ENCODE results near the gene CNTN2. TPM values are rescaled to one million over a fixed set of nuclear protein-coding genes. Genes with fewer than 3 reads are reported as not detected.

CNTN2 gene
- polyA plus RNA-seq, 1 donor (not counting 4 experiments of a cell fraction or from before 2014, with no cell fraction given), result not detected

- H3K79me2 ChIP-seq (ENCODE audit: control insufficient read depth, insufficient read depth, low read length), result no peaks in the 10 kb centered on the region
- no peak for FAIRE-seq
- TF ChIP-seq CTCF (optimal IDR thresholded peaks at IDR 0.05 in 1 of 3, IDR thresholded peaks at IDR 0.05 in 1 of 3, conservative IDR thresholded peaks at IDR 0.05 in 1 of 3; ENCODE audit: extremely low read depth in 1 of 3, insufficient read depth in 2 of 3, low read length in 3 of 3) (no peak), EZH2 (IDR thresholded peaks at IDR 0.05; ENCODE audit: low read length) (no peak)
- H3K9me1 ChIP-seq (ENCODE audit: control insufficient read depth, extremely low read depth, insufficient read depth, low read length), result no peaks in the 10 kb centered on the region
- no peaks in the 10 kb centered on the region for H3K9me3 ChIP-seq (ENCODE audit: control insufficient read depth, low read depth, low read length)
- no peak overlapping the region for H2AFZ ChIP-seq (ENCODE audit: control insufficient read depth, low read length)
- no peaks in the 10 kb centered on the region for H3K4me1 ChIP-seq (ENCODE audit: control insufficient read depth, extremely low read depth, insufficient read depth, low read length)
- no peaks in the 10 kb centered on the region for H4K20me1 ChIP-seq (ENCODE audit: control insufficient read depth, extremely low read depth, insufficient read depth, low read length)
- H3K4me3 ChIP-seq (ENCODE audit: control insufficient read depth in 2 of 3, extremely low read depth in 1 of 3, insufficient read depth in 2 of 3, low read depth in 1 of 3, low read length in 3 of 3), result no peak overlapping the region
- H3K36me3 ChIP-seq (ENCODE audit: control insufficient read depth in 2 of 2, extremely low read depth in 1 of 2, insufficient read depth in 2 of 2, low read length in 2 of 2), result peaks cover 18% of the 10 kb centered on the region in 2 experiments
- no peak overlapping the region for H3K4me2 ChIP-seq (ENCODE audit: control insufficient read depth, extremely low read depth, insufficient read depth, low read depth, low read length)
- no peak overlapping the region for H3K9ac ChIP-seq (ENCODE audit: control insufficient read depth, extremely low read depth, insufficient read depth, low read length)
- no peaks in the 10 kb centered on the region for H3K27me3 ChIP-seq (ENCODE audit: control insufficient read depth, extremely low read depth, insufficient read depth, low read length)
- no peak overlapping the region for H3K27ac ChIP-seq (ENCODE audit: control insufficient read depth, insufficient read depth, low read length)
- DNase-seq (ENCODE audit: low read depth, low spot score), result no peak
- dilution Hi-C loops (cut with MboI; ENCODE audit: extremely low pct_ligation_motif_present, low sequenced_read_pairs), result no loop called here
Observed at GRCh38 chr1:205091043-205091740, 48.2 kb downstream of the CNTN2 start.

DNA sequence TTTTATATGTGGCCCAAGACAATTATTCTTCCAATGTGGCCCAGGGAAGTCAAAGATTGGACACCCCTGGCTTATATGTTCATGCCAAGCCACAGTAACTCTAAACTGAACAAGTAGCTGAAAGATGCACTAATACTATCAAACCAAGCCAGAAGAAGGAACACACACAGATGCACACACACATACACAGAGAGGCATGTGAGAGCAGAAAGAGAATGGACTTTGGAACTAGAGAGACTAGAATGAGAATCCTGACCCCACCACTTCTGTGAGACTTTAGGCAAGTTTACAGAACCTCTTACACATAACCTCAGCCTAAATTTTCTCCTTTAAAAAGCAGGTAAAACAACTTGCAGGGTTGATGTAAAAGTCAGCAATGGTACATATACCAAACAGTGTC is 52.4 kb downstream of the CNTN2 start:
- H3K27ac ChIP-seq (ENCODE audit: control insufficient read depth, insufficient read depth, low read length), result no peak overlapping the region
- no peak for TF ChIP-seq EZH2 (IDR thresholded peaks at IDR 0.05; ENCODE audit: low read length)
- TF ChIP-seq CTCF (optimal IDR thresholded peaks at IDR 0.05 in 1 of 3, IDR thresholded peaks at IDR 0.05 in 1 of 3, conservative IDR thresholded peaks at IDR 0.05 in 1 of 3; ENCODE audit: extremely low read depth in 1 of 3, insufficient read depth in 2 of 3, low read length in 3 of 3), result no peak
- FAIRE-seq, result no peak
- H3K9me3 ChIP-seq (ENCODE audit: control insufficient read depth, low read depth, low read length), result no peaks in the 10 kb centered on the region
- H4K20me1 ChIP-seq (ENCODE audit: control insufficient read depth, extremely low read depth, insufficient read depth, low read length), result no peaks in the 10 kb centered on the region
- no peaks in the 10 kb centered on the region for H3K79me2 ChIP-seq (ENCODE audit: control insufficient read depth, insufficient read depth, low read length)
- H3K27me3 ChIP-seq (ENCODE audit: control insufficient read depth, extremely low read depth, insufficient read depth, low read length), result no peaks in the 10 kb centered on the region
- H2AFZ ChIP-seq (ENCODE audit: control insufficient read depth, low read length), result no peak overlapping the region
- H3K4me1 ChIP-seq (ENCODE audit: control insufficient read depth, extremely low read depth, insufficient read depth, low read length), result no peaks in the 10 kb centered on the region
- H3K4me2 ChIP-seq (ENCODE audit: control insufficient read depth, extremely low read depth, insufficient read depth, low read depth, low read length), result no peak overlapping the region
- dilution Hi-C loops (cut with MboI; ENCODE audit: extremely low pct_ligation_motif_present, low sequenced_read_pairs), result no loop called here
- no peaks in the 10 kb centered on the region for H3K9me1 ChIP-seq (ENCODE audit: control insufficient read depth, extremely low read depth, insufficient read depth, low read length)
- H3K4me3 ChIP-seq (ENCODE audit: control insufficient read depth in 2 of 3, extremely low read depth in 1 of 3, insufficient read depth in 2 of 3, low read depth in 1 of 3, low read length in 3 of 3), result no peak overlapping the region
- H3K36me3 ChIP-seq (ENCODE audit: control insufficient read depth in 2 of 2, extremely low read depth in 1 of 2, insufficient read depth in 2 of 2, low read length in 2 of 2), result peaks cover 26 to 41% of the 10 kb centered on the region in 2 experiments
- DNase-seq (ENCODE audit: low read depth, low spot score), result no peak
- no peak overlapping the region for H3K9ac ChIP-seq (ENCODE audit: control insufficient read depth, extremely low read depth, insufficient read depth, low read length)
